ENCODE data around the gene ERC2. TPM values are rescaled to one million over a fixed set of nuclear protein-coding genes. Genes with fewer than 3 reads are reported as not detected.

The ERC2 gene
- total RNA-seq, 1 donor from 2014 or later = 1.5 TPM

DNA sequence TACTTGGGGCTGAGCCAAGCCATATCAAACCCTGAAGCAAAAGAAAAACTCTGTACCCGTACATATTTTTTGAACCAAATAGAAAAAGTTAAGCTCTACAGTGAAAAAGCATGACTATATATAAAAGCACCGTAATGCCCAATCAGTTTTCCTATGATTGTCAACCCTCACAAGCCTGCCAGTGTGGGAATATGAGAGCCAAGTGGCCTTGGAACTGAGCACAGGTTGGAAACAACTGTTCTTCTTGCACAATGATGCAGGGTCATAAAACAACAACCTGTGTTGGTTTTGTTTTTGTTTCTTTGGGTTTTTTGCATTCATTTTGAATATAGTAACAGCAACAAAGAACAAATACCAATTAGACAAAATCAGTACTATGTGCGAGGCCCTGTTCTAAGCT lies 3.5 kb upstream of the ERC2 start:
- Histone ChIP-seq H3K4me1 (no peaks in the 10 kb centered on the region), H3K27ac (no peak overlapping the region), H3K36me3 (no peaks in the 10 kb centered on the region), H3K27me3 (ENCODE audit: low read depth) (peaks cover 25% of the 10 kb centered on the region), H3K9me3 (no peaks in the 10 kb centered on the region), H3K4me3 (no peak overlapping the region)
- intact Hi-C loops (cut with DNase I) = no loop called here
- TF ChIP-seq, protein P1, sequence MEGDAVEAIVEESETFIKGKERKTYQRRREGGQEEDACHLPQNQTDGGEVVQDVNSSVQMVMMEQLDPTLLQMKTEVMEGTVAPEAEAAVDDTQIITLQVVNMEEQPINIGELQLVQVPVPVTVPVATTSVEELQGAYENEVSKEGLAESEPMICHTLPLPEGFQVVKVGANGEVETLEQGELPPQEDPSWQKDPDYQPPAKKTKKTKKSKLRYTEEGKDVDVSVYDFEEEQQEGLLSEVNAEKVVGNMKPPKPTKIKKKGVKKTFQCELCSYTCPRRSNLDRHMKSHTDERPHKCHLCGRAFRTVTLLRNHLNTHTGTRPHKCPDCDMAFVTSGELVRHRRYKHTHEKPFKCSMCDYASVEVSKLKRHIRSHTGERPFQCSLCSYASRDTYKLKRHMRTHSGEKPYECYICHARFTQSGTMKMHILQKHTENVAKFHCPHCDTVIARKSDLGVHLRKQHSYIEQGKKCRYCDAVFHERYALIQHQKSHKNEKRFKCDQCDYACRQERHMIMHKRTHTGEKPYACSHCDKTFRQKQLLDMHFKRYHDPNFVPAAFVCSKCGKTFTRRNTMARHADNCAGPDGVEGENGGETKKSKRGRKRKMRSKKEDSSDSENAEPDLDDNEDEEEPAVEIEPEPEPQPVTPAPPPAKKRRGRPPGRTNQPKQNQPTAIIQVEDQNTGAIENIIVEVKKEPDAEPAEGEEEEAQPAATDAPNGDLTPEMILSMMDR (IDR thresholded peaks at IDR 0.05) = no peak
- DNase-seq (no peak), ATAC-seq (no peak)

DNA sequence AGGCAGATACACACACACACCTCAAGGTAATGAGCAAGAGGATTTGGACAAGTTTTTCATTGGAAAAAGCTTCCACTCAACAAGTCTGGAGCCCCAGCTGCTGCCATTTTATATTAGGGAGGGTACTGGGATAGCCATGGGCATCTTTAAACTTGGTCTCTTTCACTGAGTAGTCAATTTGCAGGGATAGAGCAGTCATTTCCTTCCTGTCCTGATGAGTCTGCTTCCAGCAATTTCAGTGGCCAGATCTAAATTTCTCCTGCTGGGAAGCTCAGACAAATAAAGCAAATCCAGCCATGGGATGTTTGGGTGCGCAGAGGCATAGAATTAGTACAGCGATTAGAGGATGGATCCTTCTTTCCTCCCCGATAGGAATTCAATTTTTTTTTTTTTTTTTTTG lies 874 bp upstream of the ERC2 start:
- intact Hi-C loops (cut with DNase I) = no loop called here
- no peak for DNase-seq
- no peak overlapping the region for H3K27ac ChIP-seq
- H3K9me3 ChIP-seq = no peaks in the 10 kb centered on the region
- ATAC-seq = no peak
- no peaks in the 10 kb centered on the region for H3K36me3 ChIP-seq
- TF ChIP-seq, protein P1 (IDR thresholded peaks at IDR 0.05) = no peak
- H3K4me1 ChIP-seq = no peaks in the 10 kb centered on the region
- no peak overlapping the region for H3K4me3 ChIP-seq
- peaks cover 40% of the 10 kb centered on the region for H3K27me3 ChIP-seq (ENCODE audit: low read depth)

DNA sequence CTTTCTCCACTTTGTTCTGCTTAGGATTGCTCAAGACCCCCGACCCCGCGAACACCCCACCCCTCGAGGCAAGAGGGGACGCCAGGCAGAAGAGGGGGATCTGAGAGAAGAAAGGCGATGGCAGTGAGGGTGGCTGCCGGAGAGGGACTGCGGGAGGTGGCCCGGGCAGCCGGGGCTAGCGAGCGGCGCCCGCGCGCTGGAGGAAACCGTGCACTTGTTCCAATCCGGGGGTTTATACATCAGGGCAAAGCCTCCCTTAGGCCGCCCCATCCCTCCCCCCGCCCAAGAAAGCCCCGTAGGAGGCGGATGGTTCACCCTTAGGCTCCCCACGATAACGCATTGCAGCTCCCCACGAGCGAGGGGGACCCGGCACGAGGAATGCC lies 475 bp downstream of the ERC2 start:
- peaks cover 40% of the 10 kb centered on the region for H3K27me3 ChIP-seq (ENCODE audit: low read depth)
- TF ChIP-seq, protein P1 (IDR thresholded peaks at IDR 0.05) = no peak
- no peaks in the 10 kb centered on the region for H3K4me1 ChIP-seq
- no peaks in the 10 kb centered on the region for H3K36me3 ChIP-seq
- DNase-seq = no peak
- intact Hi-C loops (cut with DNase I) = no loop called here
- H3K27ac ChIP-seq = no peak overlapping the region
- no peaks in the 10 kb centered on the region for H3K9me3 ChIP-seq
- peak; percentile 51 to 72 for ATAC-seq
- H3K4me3 ChIP-seq = peak overlapping the region; percentile 54

DNA sequence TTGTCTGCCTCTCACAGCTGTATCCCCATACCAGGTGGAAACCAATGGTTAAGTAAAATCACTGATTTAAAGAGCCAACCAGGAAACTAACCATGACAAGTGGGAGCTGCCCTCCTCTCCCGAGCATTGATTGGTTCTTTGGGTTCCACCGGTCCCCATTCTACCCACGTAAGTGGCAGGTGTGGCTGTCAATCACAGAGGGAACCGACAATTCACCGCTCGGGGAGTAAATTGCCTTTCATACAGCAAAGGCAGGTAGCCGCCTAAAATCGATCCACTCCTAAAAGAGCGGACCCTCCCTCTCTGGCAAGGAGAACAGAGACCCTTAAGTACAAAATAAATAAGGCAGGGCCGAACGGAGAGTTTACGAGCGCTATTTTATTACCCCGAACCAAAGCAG lies 1.2 kb downstream of the ERC2 start:
- ATAC-seq (peak; percentile 92 to 96), DNase-seq (peak; percentile 83)
- H3K36me3 ChIP-seq = no peaks in the 10 kb centered on the region
- H3K4me1 ChIP-seq = no peaks in the 10 kb centered on the region
- H3K27ac ChIP-seq = no peak overlapping the region
- H3K27me3 ChIP-seq (ENCODE audit: low read depth) = peaks cover 40% of the 10 kb centered on the region
- intact Hi-C loops (cut with DNase I) = no loop called here
- H3K4me3 ChIP-seq = peak overlapping the region; percentile 54
- TF ChIP-seq, protein P1 (IDR thresholded peaks at IDR 0.05) = no peak
- no peaks in the 10 kb centered on the region for H3K9me3 ChIP-seq

DNA sequence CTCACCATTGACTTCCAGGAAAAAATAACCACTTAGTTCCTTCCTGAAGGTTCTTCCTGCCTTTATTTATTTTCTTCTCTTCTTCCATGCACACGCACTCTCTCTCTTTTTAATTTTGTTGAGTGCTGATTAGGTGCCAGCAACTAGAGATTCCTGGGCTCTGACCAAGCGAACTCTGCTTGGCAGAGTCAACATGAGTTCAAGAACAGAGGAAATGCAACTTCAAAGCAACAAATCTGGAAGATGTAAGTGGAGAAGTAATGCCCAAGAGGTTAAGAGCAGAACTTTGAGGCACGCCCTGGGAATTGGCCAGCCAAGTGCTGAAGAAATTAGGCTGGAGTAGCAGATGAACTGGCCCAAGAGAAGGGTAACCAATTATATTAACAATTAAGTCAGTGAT lies 8.5 kb downstream of the ERC2 start:
- ATAC-seq = no peak
- H3K4me1 ChIP-seq = no peaks in the 10 kb centered on the region
- H3K27me3 ChIP-seq (ENCODE audit: low read depth) = peaks cover 5% of the 10 kb centered on the region
- no peak for DNase-seq
- no peaks in the 10 kb centered on the region for H3K36me3 ChIP-seq
- H3K27ac ChIP-seq = no peak overlapping the region
- TF ChIP-seq, protein P1 (IDR thresholded peaks at IDR 0.05) = no peak
- H3K4me3 ChIP-seq = no peak overlapping the region
- H3K9me3 ChIP-seq = no peaks in the 10 kb centered on the region
- intact Hi-C loops (cut with DNase I) = no loop called here

DNA sequence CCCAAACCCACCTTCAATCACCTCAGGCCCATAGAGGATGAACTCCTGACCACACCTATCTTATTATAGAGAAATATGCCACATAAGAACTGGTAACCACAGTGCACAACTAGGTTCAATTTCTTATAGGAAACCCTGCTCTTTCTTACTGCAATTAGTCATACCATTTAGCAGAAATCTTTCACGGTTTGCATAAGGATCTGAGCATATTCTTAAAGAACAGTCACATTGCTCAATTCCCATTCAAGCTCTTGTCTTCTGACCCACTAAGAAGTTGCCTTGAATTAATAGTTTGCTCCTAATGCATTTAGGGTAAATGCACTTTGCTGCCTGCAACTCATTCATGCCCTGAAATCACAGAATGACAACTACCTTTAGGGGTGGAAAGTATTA lies 9.2 kb downstream of the ERC2 start:
- intact Hi-C loops (cut with DNase I) = no loop called here
- TF ChIP-seq, protein P1 (IDR thresholded peaks at IDR 0.05) = no peak
- Histone ChIP-seq H3K4me3 (no peak overlapping the region), H3K4me1 (no peaks in the 10 kb centered on the region), H3K27me3 (ENCODE audit: low read depth) (peaks cover 5% of the 10 kb centered on the region), H3K27ac (no peak overlapping the region), H3K9me3 (no peaks in the 10 kb centered on the region), H3K36me3 (no peaks in the 10 kb centered on the region)
- ATAC-seq (no peak), DNase-seq (no peak)

All from lower lobe of right lung (tissue), 2 donors.